K562 (cell line): ENCODE results near the gene RNF224. TPM values are rescaled to one million over a fixed set of nuclear protein-coding genes. Genes with fewer than 3 reads are reported as not detected.

ENCODE experiments used
- ATAC-seq: fragments of 200-7000 bp; cut with Tn5 transposase; 3 replicates; pipeline ENCODE4 v1.9.1; 2020; ENCODE audit warnings: moderate library complexity
- BruUV-seq: library from RNA; stranded (reverse); fragments of 400-500 nt; replicated peaks from 2 replicates; lab custom pipeline; 2021; lab: Mats Ljungman, UMichigan
- CTCF ChIA-PET: fragments of 300-600 bp; formaldehyde crosslinking; extraction: SDS; loops from one replicate; lab custom pipeline; 2021; ENCODE audit warnings: low intra/inter-chr PET ratio; lab: Yijun Ruan, JAX
- POLR2A ChIA-PET: fragments of 300-600, 350-650 bp; sonication (Branson Sonifier 250); formaldehyde crosslinking; extraction: SDS; loops from one replicate; lab custom pipeline; 2021; ENCODE audit warnings: antibody characterized with exemption, inconsistent platforms; lab: Yijun Ruan, JAX
- DNase-seq, 4 experiments: peaks; one replicate each; pipeline versions ENCODE4 v3.0.0 to v3.0.0-alpha.2; 2011 to 2018; ENCODE audit warnings: low spot score in 3 of 4, mixed read lengths in 3 of 4; ENCODE audit errors: extremely low read depth in 1 of 4
- FAIRE-seq: peaks from 2 replicates; lab custom pipeline; 2011; peaks lifted over from hg19 to GRCh38; lab: Jason Lieb, UNC
- H2AFZ ChIP-seq: 2 replicates; pipeline ENCODE4 v1.6.0; 2011; ENCODE audit warnings: low read depth, low read length, control low read depth, inconsistent platforms
- H3K27ac ChIP-seq: fragments of 200-600 bp; 3 replicates; pipeline ENCODE4 v1.8.0; 2011; ENCODE audit warnings: low read depth, mild to moderate bottlenecking, control low read depth, inconsistent platforms, low read length, moderate library complexity, mixed read lengths; ENCODE audit errors: extremely low read depth
- H3K27me3 ChIP-seq, 2 experiments: fragments of 300-600 bp in 1 of 2; 2 replicates in 1 of 2; 3 replicates in 1 of 2; pipeline versions ENCODE4 v1.6.0 to v1.8.0; 2011; ENCODE audit warnings: inconsistent platforms in 2 of 2, low read length in 2 of 2, mild to moderate bottlenecking in 1 of 2, mixed read lengths in 1 of 2, moderate library complexity in 1 of 2; ENCODE audit not compliant: control insufficient read depth in 2 of 2, insufficient read depth in 2 of 2
- H3K36me3 ChIP-seq: fragments of 300-600 bp; 3 replicates; pipeline ENCODE4 v1.8.0; 2011; ENCODE audit warnings: mild to moderate bottlenecking, low read length, inconsistent platforms; ENCODE audit not compliant: control insufficient read depth, insufficient read depth
- H3K4me1 ChIP-seq, 2 experiments: fragments of 200-600 bp in 1 of 2; replicated peaks in 1 of 2; 2 replicates in 1 of 2; 3 replicates in 1 of 2; pipeline versions ENCODE4 v1.5.1 to v1.8.0; 2011; ENCODE audit warnings: inconsistent platforms in 2 of 2, low read length in 2 of 2, mild to moderate bottlenecking in 1 of 2, mixed read lengths in 1 of 2, moderate library complexity in 1 of 2; ENCODE audit not compliant: control insufficient read depth in 2 of 2, insufficient read depth in 2 of 2
- H3K4me2 ChIP-seq: 2 replicates; pipeline ENCODE4 v1.6.1; 2011; ENCODE audit warnings: low read length, control low read depth, inconsistent platforms, mixed read lengths; ENCODE audit not compliant: insufficient read depth
- H3K4me3 ChIP-seq: fragments of 200-600 bp; sonication (generic), shearing (Covaris generic); 2 replicates; pipeline ENCODE4 v1.5.1; 2016; ENCODE audit warnings: control low read depth, inconsistent platforms
- H3K79me2 ChIP-seq: fragments of 200-600 bp; 3 replicates; pipeline ENCODE4 v1.8.0; 2011; ENCODE audit warnings: low read length, inconsistent platforms; ENCODE audit not compliant: control insufficient read depth, insufficient read depth
- H3K9ac ChIP-seq, 2 experiments: 2 replicates each; pipeline versions ENCODE4 v1.6.0 to v1.6.1; 2011; ENCODE audit warnings: low read depth in 2 of 2, low read length in 2 of 2, control low read depth in 1 of 2, inconsistent platforms in 1 of 2, mild to moderate bottlenecking in 1 of 2, mixed read lengths in 1 of 2; ENCODE audit not compliant: insufficient read depth in 1 of 2
- H3K9me1 ChIP-seq: one replicate; pipeline ENCODE4 v1.6.0; 2011; ENCODE audit warnings: inconsistent platforms, mild to moderate bottlenecking, low read length, moderate library complexity; ENCODE audit not compliant: control insufficient read depth, insufficient read depth
- H3K9me3 ChIP-seq: replicated peaks from 2 replicates; pipeline ENCODE4 v1.5.1; 2011; ENCODE audit warnings: low read depth, low read length, inconsistent platforms; ENCODE audit not compliant: control insufficient read depth, insufficient read depth
- H4K20me1 ChIP-seq: replicated peaks from 2 replicates; pipeline ENCODE4 v1.6.1; 2011; ENCODE audit warnings: low read length, inconsistent platforms, mixed read lengths; ENCODE audit not compliant: control insufficient read depth, insufficient read depth
- CBFB ChIP-seq: sonication (generic); formaldehyde crosslinking; IDR thresholded peaks from 2 replicates; pipeline ENCODE4 v1.4.0; 2020; ENCODE audit warnings: mild to moderate bottlenecking, missing genetic modification reagents
- FOXA1 ChIP-seq: fragments of 450-650 bp; IDR thresholded peaks from 2 replicates; pipeline ENCODE4 v1.6.1; 2016; ENCODE audit warnings: mild to moderate bottlenecking, borderline replicate concordance
- HNRNPLL ChIP-seq: fragments of 200-400 bp; formaldehyde crosslinking; IDR thresholded peaks from 2 replicates; pipeline ENCODE4 v1.6.1; 2017; ENCODE audit warnings: low read length, low read depth, mild to moderate bottlenecking; ENCODE audit not compliant: poor library complexity, severe bottlenecking
- MAX ChIP-seq: sonication (generic); formaldehyde crosslinking; IDR thresholded peaks from 2 replicates; pipeline ENCODE4 v1.9.0; 2022; ENCODE audit warnings: mild to moderate bottlenecking, missing genetic modification reagents
- RBM22 ChIP-seq: fragments of 200-400 bp; formaldehyde crosslinking; IDR thresholded peaks from 2 replicates; pipeline ENCODE4 v1.6.1; 2018; ENCODE audit warnings: low read length, low read depth; ENCODE audit not compliant: poor library complexity, severe bottlenecking
- SIN3A ChIP-seq, 2 experiments: fragments of 150-350 bp in 1 of 2; IDR thresholded peaks; 2 replicates each; pipeline ENCODE4 v1.6.1; 2011 to 2016; ENCODE audit warnings: borderline replicate concordance in 2 of 2, low read depth in 2 of 2, low read length in 2 of 2, mild to moderate bottlenecking in 2 of 2, moderate library complexity in 2 of 2; ENCODE audit not compliant: control insufficient read depth in 1 of 2
- SREBF2 ChIP-seq: sonication (generic); formaldehyde crosslinking; IDR thresholded peaks from 2 replicates; pipeline ENCODE4 v1.4.0; 2020; ENCODE audit warnings: mild to moderate bottlenecking, missing genetic modification reagents
- UBTF ChIP-seq, 2 experiments: IDR thresholded peaks; 2 replicates each; pipeline ENCODE4 v1.6.1; 2012; ENCODE audit warnings: improper control_type of control experiment in 2 of 2, low read depth in 2 of 2, low read length in 2 of 2, borderline replicate concordance in 1 of 2
- XRCC5 ChIP-seq: fragments of 200-400 bp; formaldehyde crosslinking; IDR thresholded peaks from 2 replicates; pipeline ENCODE4 v1.6.1; 2017; ENCODE audit warnings: low read depth, mild to moderate bottlenecking, low read length
- ZBTB33 ChIP-seq: sonication (generic); formaldehyde crosslinking; IDR thresholded peaks from 2 replicates; pipeline ENCODE4 v1.8.1; 2023; ENCODE audit warnings: mild to moderate bottlenecking, missing genetic modification reagents
- ZBTB7A ChIP-seq: IDR thresholded peaks from 2 replicates; pipeline ENCODE4 v1.6.1; 2011; ENCODE audit warnings: low read depth, mild to moderate bottlenecking, low read length, moderate library complexity, borderline replicate concordance; ENCODE audit not compliant: control insufficient read depth
- ZFPM2 ChIP-seq: fragments of 250-450 bp; sonication (Bioruptor Pico); IDR thresholded peaks from 2 replicates; pipeline ENCODE4 v1.5.1; 2022; ENCODE audit warnings: mild to moderate bottlenecking
- ZNF253 ChIP-seq: fragments of 250-450 bp; sonication (Bioruptor Pico); conservative IDR thresholded peaks from 2 replicates; pipeline ENCODE4 v1.6.1; 2021; ENCODE audit warnings: mild to moderate bottlenecking
- ZNF561 ChIP-seq: fragments of 450-650 bp; formaldehyde crosslinking; conservative IDR thresholded peaks from 2 replicates; pipeline ENCODE4 v1.4.0; 2020; ENCODE audit warnings: mild to moderate bottlenecking, moderate library complexity
- WGBS: fragments of 100-300 bp; shearing (Covaris generic); methylation state at CpG from one replicate; pipeline ENCODE4 v1.1.6; 2016; ENCODE audit warnings: low coverage, mixed read lengths; ENCODE audit not compliant: insufficient coverage; ENCODE audit errors: missing lambda C conversion rate; 5-methylcytosine and 5-hydroxymethylcytosine counted together
- in situ Hi-C: fragments of 300-500 bp; cut with MboI; formaldehyde crosslinking; loops from 4 replicates; pipeline ENCODE4 v1.15.0; 2018; ENCODE audit warnings: inconsistent platforms, mixed read lengths
- intact Hi-C: fragments of 100-400 bp; cut with micrococcal nuclease; formaldehyde crosslinking; loops from 2 replicates; pipeline ENCODE4 v1.14.2; 2022
- polyA plus RNA-seq, 8 experiments: library from polyadenylated mRNA; depleted of rRNA in 4 of 8; stranded (reverse) in 5 of 8; unstranded in 3 of 8; fragments of >200 nt; fragmentation: Nextera tagmentation in 2 of 8; fragmentation: Illumina TruSeq in 1 of 8; extraction: Ambion mirVana in 2 of 8; extraction: Trizol in 1 of 8; gene quantifications; 2 replicates each; pipeline versions ENCODE4 v1.2.1 to v1.2.3, GENCODE V29; 2011 to 2014; ENCODE audit warnings: inconsistent platforms in 1 of 8, missing spikeins in 1 of 8
- total RNA-seq, 7 experiments: library from RNA; depleted of rRNA in 6 of 7; stranded (reverse); fragments of >200 nt in 6 of 7; fragmentation: Illumina TruSeq in 2 of 7; extraction: Trizol in 2 of 7; gene quantifications; 2 replicates each; pipeline versions ENCODE4 v1.2.1 to v1.2.3, GENCODE V29; 2011 to 2021; ENCODE audit warnings: low replicate concordance in 1 of 7

The RNF224 gene
- total and polyA plus RNA-seq, 9 of the 15 experiments (the other 6 are each of a cell fraction or from before 2014, with no cell fraction given) = not detected

GRCh38 chr9:137198051-137198901 lies 29.0 kb upstream of the RNF224 start:
- peaks cover 22 to 91% of the 10 kb centered on the region in 2 experiments for H3K4me1 ChIP-seq

More at GRCh38 chr9:137198051-137198901, 29.0 kb upstream of the RNF224 start:
- FAIRE-seq (no peak), ATAC-seq (no peak), DNase-seq (no peak)
- POLR2A ChIA-PET = interaction anchor here (0.6 to 3.2 kb wide), 5 partner anchors 9 to 393 kb away, joined by 3 to 26 read pairs (median 4); partner anchors contain the start of genes ANAPC2, NELFB and SSNA1
- Histone ChIP-seq H3K9me3 (no peaks in the 10 kb centered on the region), H3K9ac (peak overlapping the region in 1 of 2 experiments; percentile 89; a peak in 2 of 4 replicates), H3K9me1 (no peaks in the 10 kb centered on the region), H3K79me2 (peaks cover 61% of the 10 kb centered on the region), H3K4me2 (peak overlapping the region; percentile 44; the same call in 1 of the 2 replicates), H3K4me3 (peak overlapping the region; percentile 37; the same call in 1 of the 2 replicates), H3K36me3 (peaks cover 8% of the 10 kb centered on the region; the same call in 2 of the 3 replicates), H3K27me3 (no peaks in the 10 kb centered on the region), H2AFZ (no peak overlapping the region), H4K20me1 (peaks cover 5% of the 10 kb centered on the region), H3K27ac (no peak overlapping the region)
- in situ Hi-C loops (no loop called here), intact Hi-C loops (no loop called here)
- TF ChIP-seq FOXA1 (no peak), ZNF253 (CRISPR knock-in tag) (no peak), CBFB (0 out of 2 replicates have a peak, but pooled peaks have one; percentile 24), ZNF561 (CRISPR knock-in tag) (no peak), UBTF (IDR thresholded peaks at IDR 0.05; ENCODE audit: borderline replicate concordance in 1 of 2, low read depth in 2 of 2, low read length in 2 of 2) (0 out of 4 replicates have a peak, but pooled peaks of 1 of the 2 experiments have one; percentile 8), RBM22 (no peak), SIN3A (IDR thresholded peaks at IDR 0.05; ENCODE audit: borderline replicate concordance in 2 of 2, control insufficient read depth in 1 of 2, low read depth in 2 of 2, low read length in 2 of 2) (0 out of 4 replicates have a peak, but pooled peaks of 1 of the 2 experiments have one; percentile 18), XRCC5 (no peak), SREBF2 (CRISPR knock-in tag) (no peak), ZFPM2 (no peak), ZBTB33 (CRISPR knock-in tag) (peak; percentile 91), MAX (peak; percentile 38; the same call in 1 of the 2 replicates), ZBTB7A (peak; percentile 22; the same call in 1 of the 2 replicates), HNRNPLL (no peak)
- WGBS = 75% methylated on average over 15 of the region's 19 CpGs
- no TSS peak for BruUV-seq
- CTCF ChIA-PET = no interaction called here
